ENCODE measurements around the gene SLC16A2.
"Not testable (repeated sequence)": the region's sequence is repeated elsewhere in the genome, so short reads cannot be mapped to it uniquely, and the experiment has no call there.

Gene SLC16A2

DNA sequence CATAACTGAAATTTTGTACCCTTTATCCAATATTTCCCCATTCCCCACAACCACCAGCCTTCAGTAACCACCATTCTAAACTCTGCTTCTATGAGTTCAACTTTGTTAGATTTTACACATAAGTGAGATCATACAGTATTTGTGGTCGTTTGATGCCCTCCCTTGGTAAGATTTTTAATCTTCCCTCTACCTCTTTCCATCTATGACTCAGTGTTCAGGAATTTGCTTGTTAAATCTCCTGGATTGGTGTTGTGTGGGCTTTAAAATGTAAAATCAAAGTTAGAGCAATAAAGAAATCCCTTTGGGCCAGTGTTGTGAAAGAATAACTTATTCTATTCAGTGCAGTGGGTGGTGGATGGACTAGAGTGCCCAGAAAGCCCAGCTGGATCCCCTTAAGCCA is 37.4 kb downstream of the SLC16A2 start:
- Histone ChIP-seq H3K9me3 (no peaks in the 10 kb centered on the region), H3K27ac (no peak overlapping the region), H3K27me3 (peaks cover 82% of the 10 kb centered on the region), H3K4me1 (peaks cover 23% of the 10 kb centered on the region), H4K20me1 (peaks cover 7% of the 10 kb centered on the region; the same call in 1 of the 2 replicates), H3K36me3 (no peaks in the 10 kb centered on the region), H3K4me3 (no peak overlapping the region), H3K9ac (no peak overlapping the region), H3K4me2 (no peak overlapping the region)
- TF ChIP-seq Cebpa-rat (IDR thresholded peaks at IDR 0.05), result no peak

DNA sequence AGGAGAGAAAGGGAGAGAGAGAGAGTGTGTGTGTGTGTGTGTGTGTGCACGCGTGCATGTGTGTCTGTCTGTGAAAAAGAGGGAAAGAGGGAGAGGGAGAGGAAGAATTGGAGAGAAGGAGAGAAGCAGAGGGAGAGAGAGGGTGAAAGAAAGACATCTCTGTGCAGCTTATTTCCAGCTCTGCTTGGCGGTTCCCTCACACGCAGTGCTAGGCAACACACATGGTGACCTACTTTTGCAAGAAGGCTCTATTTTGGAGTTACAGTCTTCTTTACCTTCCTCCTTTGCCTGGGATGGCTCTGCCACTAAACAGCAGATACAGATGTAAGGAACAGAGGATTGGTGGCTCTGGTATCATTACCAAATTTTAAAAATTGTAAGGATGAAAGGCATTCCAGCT is 40.1 kb downstream of the SLC16A2 start:
- Histone ChIP-seq H4K20me1 (0 out of 2 replicates have a peak, but pooled peaks cover 7% of the 10 kb centered on the region), H3K27ac (peak overlapping the region; percentile 27; the same call in 1 of the 2 replicates), H3K4me2 (peak overlapping the region; percentile 14), H3K9me3 (no peaks in the 10 kb centered on the region), H3K27me3 (peaks cover 93% of the 10 kb centered on the region), H3K9ac (peak overlapping the region; percentile 0; the same call in 1 of the 2 replicates), H3K4me3 (no peak overlapping the region), H3K36me3 (no peaks in the 10 kb centered on the region), H3K4me1 (peaks cover 42% of the 10 kb centered on the region)
- no peak for TF ChIP-seq Cebpa-rat (IDR thresholded peaks at IDR 0.05)

DNA sequence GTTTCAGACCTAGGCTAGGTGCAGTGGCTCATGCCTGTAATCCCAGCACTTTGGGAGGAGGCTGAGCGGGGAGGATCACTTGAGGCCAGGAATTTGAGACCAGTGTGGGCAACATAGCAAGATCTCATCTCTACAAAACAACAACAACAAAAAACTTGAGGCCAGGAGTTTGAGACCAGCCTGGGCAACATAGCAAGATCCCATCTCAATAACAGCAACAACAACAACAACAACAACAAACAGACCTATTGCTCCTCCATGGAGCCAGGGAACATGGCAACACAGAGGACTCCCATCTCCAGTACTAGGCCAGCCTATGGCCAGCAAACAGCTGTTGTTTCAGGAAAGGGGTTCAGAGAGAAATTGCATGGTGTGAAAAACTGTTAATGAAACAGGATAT is 43.4 kb downstream of the SLC16A2 start:
- Histone ChIP-seq H4K20me1 (0 out of 2 replicates have a peak, but pooled peaks cover 7% of the 10 kb centered on the region), H3K9ac (no peak overlapping the region), H3K4me2 (peak overlapping the region; percentile 70), H3K27me3 (peaks cover 75% of the 10 kb centered on the region), H3K27ac (no peak overlapping the region), H3K9me3 (no peaks in the 10 kb centered on the region; the same call in 1 of the 2 replicates), H3K36me3 (no peaks in the 10 kb centered on the region), H3K4me1 (peaks cover 50% of the 10 kb centered on the region), H3K4me3 (no peak overlapping the region)
- TF ChIP-seq Cebpa-rat (IDR thresholded peaks at IDR 0.05), result no peak

DNA sequence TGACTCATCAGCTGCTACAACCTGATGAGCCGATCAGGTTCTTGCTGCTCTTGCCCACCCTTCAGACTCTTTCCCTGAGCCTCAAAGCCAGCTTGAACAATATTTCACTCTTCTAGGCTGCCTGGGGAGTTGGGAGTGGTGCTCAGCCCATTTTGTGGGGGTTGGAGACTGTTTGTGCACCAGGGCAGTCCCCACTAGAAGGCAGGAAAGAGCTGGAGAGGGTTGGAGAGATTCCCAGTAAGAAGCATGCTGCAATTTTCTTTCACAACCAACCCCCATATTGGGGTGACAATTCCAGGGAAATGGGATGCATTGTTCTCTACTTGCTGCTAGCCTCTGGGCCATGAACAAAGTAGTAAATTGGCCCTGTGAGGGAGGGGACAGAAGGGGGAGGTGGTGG is 44.1 kb downstream of the SLC16A2 start:
- Histone ChIP-seq H3K9ac (peak overlapping the region; percentile 12; the same call in 1 of the 2 replicates), H3K27ac (peak overlapping the region; percentile 71), H3K27me3 (peaks cover 68% of the 10 kb centered on the region), H3K4me1 (peaks cover 43% of the 10 kb centered on the region), H3K36me3 (no peaks in the 10 kb centered on the region), H4K20me1 (0 out of 2 replicates have a peak, but pooled peaks cover 7% of the 10 kb centered on the region), H3K4me3 (no peak overlapping the region), H3K4me2 (peak overlapping the region; percentile 70), H3K9me3 (peaks cover 7% of the 10 kb centered on the region)
- TF ChIP-seq Cebpa-rat (IDR thresholded peaks at IDR 0.05), result no peak

DNA sequence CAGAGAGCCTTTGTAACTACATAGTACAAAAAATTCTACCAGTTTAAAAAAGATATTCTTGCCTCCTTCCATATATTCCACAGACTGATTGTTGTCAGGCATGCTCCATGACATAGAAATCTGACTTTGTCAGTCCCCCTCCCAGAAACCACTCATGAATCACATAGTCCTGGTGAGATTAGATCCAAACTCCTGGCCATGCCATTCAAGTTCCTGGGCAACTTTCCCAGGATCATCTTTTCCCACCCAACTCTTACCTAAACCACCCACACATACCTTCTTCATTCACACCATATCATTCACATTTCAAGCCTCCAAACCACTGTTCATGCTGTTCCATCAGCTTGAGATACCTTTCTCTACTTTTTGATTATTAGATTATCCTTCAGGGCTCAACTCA is 46.4 kb downstream of the SLC16A2 start:
- no peak for TF ChIP-seq Cebpa-rat (IDR thresholded peaks at IDR 0.05)
- no peak overlapping the region for H3K4me3 ChIP-seq
- no peak overlapping the region for H3K27ac ChIP-seq
- H3K4me2 ChIP-seq, result no peak overlapping the region
- no peaks in the 10 kb centered on the region for H3K36me3 ChIP-seq
- H3K4me1 ChIP-seq, result peaks cover 29% of the 10 kb centered on the region
- H4K20me1 ChIP-seq, result no peaks in the 10 kb centered on the region
- peaks cover 46% of the 10 kb centered on the region for H3K27me3 ChIP-seq
- no peak overlapping the region for H3K9ac ChIP-seq
- H3K9me3 ChIP-seq, result peaks cover 9% of the 10 kb centered on the region

DNA sequence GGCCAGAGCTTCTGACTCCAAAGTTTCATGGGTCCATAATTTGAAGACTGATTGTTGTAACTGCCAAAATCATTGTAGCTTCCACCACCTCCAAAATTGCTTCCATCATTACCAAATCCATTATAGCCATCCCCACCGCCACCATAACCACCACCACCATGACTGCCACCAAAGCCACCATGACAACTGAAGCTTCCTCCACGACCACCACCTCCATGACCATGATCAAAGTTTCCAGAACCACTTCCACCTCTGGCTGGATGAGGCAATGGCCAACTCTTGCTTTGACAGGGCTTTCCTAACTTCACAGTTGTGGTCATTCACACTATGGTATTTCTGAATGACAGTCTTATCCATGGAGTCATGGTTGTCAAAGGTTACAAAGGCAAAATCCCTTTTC is 51.8 kb downstream of the SLC16A2 start:
- H3K27ac ChIP-seq, H3K4me1 ChIP-seq: not testable (repeated sequence)

DNA sequence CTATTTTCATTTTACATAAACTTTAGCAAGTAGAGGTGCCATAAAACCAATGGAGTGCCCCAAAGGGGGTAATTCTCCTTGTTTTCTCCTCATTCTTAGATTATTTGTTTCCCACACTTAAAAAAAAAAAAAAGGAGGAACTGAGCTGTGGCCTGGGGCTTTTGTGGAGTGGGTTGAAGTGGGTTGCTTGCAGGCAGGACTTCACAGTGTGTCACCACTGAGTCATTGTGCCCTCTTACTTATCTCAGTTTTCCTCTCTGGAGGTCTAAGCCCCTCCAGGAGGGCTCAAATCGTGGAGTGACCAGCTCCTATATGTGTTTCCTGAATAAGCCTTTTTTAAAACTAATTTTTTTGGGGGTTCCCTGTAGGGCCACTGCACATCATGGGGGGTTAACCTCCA is 69.0 kb downstream of the SLC16A2 start:
- no peak for TF ChIP-seq Cebpa-rat (IDR thresholded peaks at IDR 0.05)
- Histone ChIP-seq H3K27me3 (peaks cover 71% of the 10 kb centered on the region), H3K27ac (no peak overlapping the region), H3K9me3 (no peaks in the 10 kb centered on the region), H4K20me1 (peaks cover 13% of the 10 kb centered on the region; the same call in 1 of the 2 replicates), H3K9ac (no peak overlapping the region), H3K36me3 (no peaks in the 10 kb centered on the region), H3K4me1 (no peaks in the 10 kb centered on the region), H3K4me3 (no peak overlapping the region), H3K4me2 (no peak overlapping the region)

More for the DNA sequence above, 51.8 kb downstream of the SLC16A2 start:
- 0 out of 2 replicates have a peak, but pooled peaks cover 13% of the 10 kb centered on the region for H3K27me3 ChIP-seq
- H3K4me3 ChIP-seq, H4K20me1 ChIP-seq, H3K4me2 ChIP-seq, H3K9ac ChIP-seq, H3K36me3 ChIP-seq, H3K9me3 ChIP-seq: not testable (repeated sequence)

DNA sequence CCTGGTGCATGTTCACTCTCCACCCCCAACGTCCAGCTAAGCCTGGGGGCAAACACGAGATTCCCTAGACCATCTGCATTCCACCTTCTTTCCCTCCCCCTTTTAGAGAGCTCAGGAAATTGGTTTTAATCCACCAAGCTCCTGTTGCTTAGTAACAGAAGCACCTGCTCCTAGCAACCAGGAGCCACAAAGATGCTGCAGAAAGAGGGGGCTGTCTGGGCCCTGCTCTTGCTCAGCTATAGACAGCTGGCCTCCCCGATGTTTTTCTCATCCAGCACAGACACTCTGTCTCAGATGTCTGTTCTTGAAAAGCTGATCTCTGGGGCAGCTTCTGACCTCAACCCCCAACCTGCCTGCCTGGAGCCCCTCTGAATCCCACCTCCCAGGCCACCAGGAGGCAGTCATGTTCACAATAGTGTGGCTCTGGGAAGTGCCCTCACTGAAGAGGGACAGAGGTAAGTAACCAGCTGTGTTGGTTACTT is 71.5 kb downstream of the SLC16A2 start:
- Histone ChIP-seq H4K20me1 (peaks cover 13% of the 10 kb centered on the region; the same call in 1 of the 2 replicates), H3K36me3 (no peaks in the 10 kb centered on the region), H3K27ac (no peak overlapping the region), H3K9ac (no peak overlapping the region), H3K9me3 (no peaks in the 10 kb centered on the region), H3K27me3 (peaks cover 78% of the 10 kb centered on the region), H3K4me1 (no peaks in the 10 kb centered on the region), H3K4me2 (no peak overlapping the region), H3K4me3 (no peak overlapping the region)
- TF ChIP-seq Cebpa-rat (IDR thresholded peaks at IDR 0.05), result no peak

DNA sequence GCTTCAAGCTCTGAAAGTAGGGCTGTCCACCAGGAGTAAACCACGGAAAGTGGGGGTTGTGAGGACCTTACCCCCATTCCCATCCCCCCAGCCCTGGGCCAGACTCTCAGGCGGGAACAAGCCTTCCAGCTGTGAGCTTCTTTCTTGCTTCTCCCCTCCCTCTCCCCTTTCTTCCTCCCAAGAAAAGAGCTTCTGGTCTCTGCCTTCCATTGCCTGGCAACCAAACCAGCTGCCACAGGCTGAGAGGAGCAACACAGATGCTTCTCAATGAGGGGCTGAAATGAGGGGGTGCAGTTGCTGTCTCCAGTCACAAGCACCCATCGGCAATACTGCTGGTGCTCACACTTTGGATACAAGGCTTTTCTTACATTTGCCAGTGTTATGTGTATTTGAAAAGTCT is 72.5 kb downstream of the SLC16A2 start:
- H3K27me3 ChIP-seq, result peaks cover 89% of the 10 kb centered on the region
- no peak for TF ChIP-seq Cebpa-rat (IDR thresholded peaks at IDR 0.05)
- H3K4me2 ChIP-seq, result no peak overlapping the region
- H3K9ac ChIP-seq, result no peak overlapping the region
- H3K9me3 ChIP-seq, result no peaks in the 10 kb centered on the region
- no peak overlapping the region for H3K27ac ChIP-seq
- H3K4me3 ChIP-seq, result no peak overlapping the region
- H3K4me1 ChIP-seq, result no peaks in the 10 kb centered on the region
- H3K36me3 ChIP-seq, result no peaks in the 10 kb centered on the region
- peaks cover 13% of the 10 kb centered on the region; the same call in 1 of the 2 replicates for H4K20me1 ChIP-seq

DNA sequence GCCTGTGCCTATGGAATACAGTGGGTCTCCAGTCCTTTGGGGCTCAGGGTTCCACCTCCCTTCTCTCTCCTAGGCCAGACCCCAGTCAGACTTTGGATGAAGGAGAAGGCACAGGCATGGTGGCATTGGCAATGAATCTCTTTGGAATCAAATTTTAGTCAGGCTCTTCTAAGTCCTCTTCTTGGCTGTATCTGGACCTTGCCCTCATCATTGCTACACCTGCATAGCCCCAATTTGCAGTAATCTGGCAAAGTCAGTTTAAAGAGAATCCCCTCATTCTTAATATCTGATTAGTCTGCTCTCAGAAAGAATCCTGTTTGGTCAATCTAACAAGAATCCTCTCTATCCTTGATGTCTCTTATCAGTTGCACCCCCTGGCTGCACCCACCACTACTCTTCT is 77.6 kb downstream of the SLC16A2 start:
- H3K9ac ChIP-seq, result no peak overlapping the region
- H3K4me1 ChIP-seq, result no peaks in the 10 kb centered on the region
- H3K4me3 ChIP-seq, result no peak overlapping the region
- no peak overlapping the region for H3K27ac ChIP-seq
- H3K4me2 ChIP-seq, result no peak overlapping the region
- peaks cover 2% of the 10 kb centered on the region; the same call in 1 of the 2 replicates for H4K20me1 ChIP-seq
- no peaks in the 10 kb centered on the region for H3K9me3 ChIP-seq
- H3K36me3 ChIP-seq, result no peaks in the 10 kb centered on the region
- TF ChIP-seq Cebpa-rat (IDR thresholded peaks at IDR 0.05), result no peak
- peaks cover 89% of the 10 kb centered on the region for H3K27me3 ChIP-seq

DNA sequence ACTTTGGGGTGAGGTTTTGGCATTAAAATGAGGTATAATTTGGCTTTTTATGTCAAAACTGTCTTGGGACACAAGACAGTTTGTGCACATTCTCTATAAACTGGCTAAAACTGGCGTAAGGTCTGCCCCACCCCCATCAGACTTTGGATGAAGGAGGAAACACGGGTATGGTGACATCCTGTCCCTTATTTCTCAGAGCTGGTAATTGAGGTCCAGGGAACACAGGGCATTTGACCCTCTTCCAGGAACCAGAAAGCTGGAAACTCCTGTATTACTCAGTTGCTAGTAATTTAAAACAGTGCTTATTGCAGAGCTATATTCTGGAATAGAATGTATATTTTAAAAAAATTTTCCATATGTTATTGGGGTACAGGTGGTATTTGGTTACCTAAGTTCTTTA is 78.8 kb downstream of the SLC16A2 start:
- no peak overlapping the region for H3K4me2 ChIP-seq
- no peaks in the 10 kb centered on the region for H3K9me3 ChIP-seq
- H3K4me1 ChIP-seq, result peaks cover 2% of the 10 kb centered on the region; the same call in 1 of the 2 replicates
- no peak overlapping the region for H3K9ac ChIP-seq
- no peaks in the 10 kb centered on the region for H4K20me1 ChIP-seq
- TF ChIP-seq Cebpa-rat (IDR thresholded peaks at IDR 0.05), result no peak
- H3K27me3 ChIP-seq, result peaks cover 86% of the 10 kb centered on the region
- no peak overlapping the region for H3K4me3 ChIP-seq
- no peaks in the 10 kb centered on the region for H3K36me3 ChIP-seq
- H3K27ac ChIP-seq, result no peak overlapping the region
